Measurements from ENCODE around the gene YJEFN3. TPM values are rescaled to one million over a fixed set of nuclear protein-coding genes. Genes with fewer than 3 reads are reported as not detected.

The YJEFN3 gene
- total RNA-seq, 2 donors from 2014 or later, result 7.3 to 12.6 TPM

DNA sequence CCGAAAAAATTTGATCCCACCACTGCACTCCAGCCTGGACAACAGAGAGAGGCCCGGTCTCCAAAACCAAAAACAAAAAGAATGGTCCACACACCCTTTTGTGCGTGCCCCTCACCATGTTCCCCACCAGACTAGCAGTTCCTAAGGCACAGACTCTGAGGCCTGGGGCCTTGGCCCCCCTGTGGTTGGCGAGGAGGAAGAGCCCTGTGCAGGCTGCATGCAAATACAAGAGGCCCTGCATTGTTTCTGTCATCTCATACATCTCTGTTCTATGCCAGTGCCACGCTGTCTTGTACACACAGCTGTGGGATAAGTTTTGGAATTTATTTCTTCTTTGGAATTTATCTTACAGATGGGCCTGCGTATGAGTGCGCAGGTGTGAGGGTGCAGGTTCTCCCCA lies 4.7 kb upstream of the YJEFN3 start:
- no peak for DNase-seq
- Mint-ChIP-seq H3K4me1 (peaks cover 4% of the 10 kb centered on the region), H3K36me3 (ENCODE audit: low read depth) (peaks cover 53% of the 10 kb centered on the region), H3K4me3 (no peak overlapping the region), H3K9me3 (peaks cover 2% of the 10 kb centered on the region), H3K27ac (no peak overlapping the region), H3K27me3 (ENCODE audit: insufficient read depth) (no peaks in the 10 kb centered on the region)
- no peak overlapping the region for H3K4me3 ChIP-seq (ENCODE audit: low read length)
- no peak overlapping the region for H3K9ac ChIP-seq (ENCODE audit: extremely low read depth, low read length, poor library complexity, severe bottlenecking)
- H3K36me3 ChIP-seq (ENCODE audit: control insufficient read depth, insufficient read depth, low read length), result peaks cover 39% of the 10 kb centered on the region
- TF ChIP-seq CTCF (conservative IDR thresholded peaks at IDR 0.05), result no peak
- no peak overlapping the region for H3K27ac ChIP-seq (ENCODE audit: low read depth, low read length)
- WGBS, 2 experiments (ENCODE audit: insufficient coverage in 1 of 2, insufficient read length in 1 of 2), result 91 to 94% methylated on average over 6 to 7 of the region's 7 CpGs
- H3K4me1 ChIP-seq (ENCODE audit: control insufficient read depth, insufficient read depth, low read length), result no peaks in the 10 kb centered on the region
- no peaks in the 10 kb centered on the region for H3K27me3 ChIP-seq (ENCODE audit: control insufficient read depth, insufficient read depth, low read length, poor library complexity, severe bottlenecking)
- H3K9me3 ChIP-seq (ENCODE audit: control insufficient read depth, low read length), result no peaks in the 10 kb centered on the region

DNA sequence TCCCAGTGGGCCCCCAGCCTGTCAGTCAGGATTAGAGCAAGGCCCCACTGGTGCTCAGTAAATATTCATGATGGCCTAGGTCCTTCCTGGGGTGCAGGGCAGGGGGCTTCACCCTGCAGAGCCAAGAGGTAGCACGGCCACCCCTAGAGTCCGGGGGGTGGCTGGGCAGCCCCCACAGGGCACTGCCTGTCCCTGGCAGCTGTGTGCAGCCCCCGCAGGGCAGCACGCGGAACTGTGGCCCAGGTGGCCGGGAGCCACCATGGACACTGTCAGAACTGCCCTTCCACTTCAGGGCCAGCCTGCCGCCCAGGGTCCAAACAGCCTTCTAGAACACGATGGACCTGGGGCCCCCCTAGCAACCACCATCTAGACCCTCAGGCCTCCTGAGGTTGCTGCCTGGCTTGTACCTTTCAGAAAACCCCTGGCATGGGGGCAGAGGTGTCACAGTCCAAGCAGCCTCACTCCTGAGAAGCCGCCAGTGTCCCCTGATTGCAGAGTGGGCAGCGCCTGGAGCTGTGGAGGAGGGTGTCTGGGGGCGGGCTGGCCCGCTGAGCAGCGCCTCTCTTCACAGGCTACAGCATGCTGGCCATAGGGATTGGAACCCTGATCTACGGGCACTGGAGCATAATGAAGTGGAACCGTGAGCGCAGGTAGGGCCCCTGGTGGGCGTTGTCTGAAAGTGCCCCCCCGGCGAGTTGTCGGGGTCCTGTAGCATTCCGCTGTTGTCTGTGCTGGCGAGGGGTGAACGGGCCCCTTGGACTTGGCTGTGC lies 2.9 kb upstream of the YJEFN3 start:
- H3K9me3 Mint-ChIP-seq, result peaks cover 2% of the 10 kb centered on the region
- Histone ChIP-seq H3K9me3 (ENCODE audit: control insufficient read depth, low read length) (no peaks in the 10 kb centered on the region), H3K4me1 (ENCODE audit: control insufficient read depth, insufficient read depth, low read length) (no peaks in the 10 kb centered on the region), H3K4me3 (ENCODE audit: low read length) (no peak overlapping the region), H3K9ac (ENCODE audit: extremely low read depth, low read length, poor library complexity, severe bottlenecking) (no peak overlapping the region), H3K27me3 (ENCODE audit: control insufficient read depth, insufficient read depth, low read length, poor library complexity, severe bottlenecking) (no peaks in the 10 kb centered on the region), H3K36me3 (ENCODE audit: control insufficient read depth, insufficient read depth, low read length) (peaks cover 32% of the 10 kb centered on the region), H3K27ac (ENCODE audit: low read depth, low read length) (peak overlapping the region; percentile 32)
- 93 to 94% methylated on average over 15 to 23 of the region's 23 CpGs for WGBS, 2 experiments (ENCODE audit: insufficient coverage in 1 of 2, insufficient read length in 1 of 2)
- H3K27ac Mint-ChIP-seq, result peak overlapping the region; percentile 13
- H3K36me3 Mint-ChIP-seq (ENCODE audit: low read depth), result peaks cover 44% of the 10 kb centered on the region
- H3K4me3 Mint-ChIP-seq, result no peak overlapping the region
- no peaks in the 10 kb centered on the region for H3K27me3 Mint-ChIP-seq (ENCODE audit: insufficient read depth)
- TF ChIP-seq CTCF (conservative IDR thresholded peaks at IDR 0.05), result no peak
- no peak for DNase-seq
- H3K4me1 Mint-ChIP-seq, result peaks cover 4% of the 10 kb centered on the region

DNA sequence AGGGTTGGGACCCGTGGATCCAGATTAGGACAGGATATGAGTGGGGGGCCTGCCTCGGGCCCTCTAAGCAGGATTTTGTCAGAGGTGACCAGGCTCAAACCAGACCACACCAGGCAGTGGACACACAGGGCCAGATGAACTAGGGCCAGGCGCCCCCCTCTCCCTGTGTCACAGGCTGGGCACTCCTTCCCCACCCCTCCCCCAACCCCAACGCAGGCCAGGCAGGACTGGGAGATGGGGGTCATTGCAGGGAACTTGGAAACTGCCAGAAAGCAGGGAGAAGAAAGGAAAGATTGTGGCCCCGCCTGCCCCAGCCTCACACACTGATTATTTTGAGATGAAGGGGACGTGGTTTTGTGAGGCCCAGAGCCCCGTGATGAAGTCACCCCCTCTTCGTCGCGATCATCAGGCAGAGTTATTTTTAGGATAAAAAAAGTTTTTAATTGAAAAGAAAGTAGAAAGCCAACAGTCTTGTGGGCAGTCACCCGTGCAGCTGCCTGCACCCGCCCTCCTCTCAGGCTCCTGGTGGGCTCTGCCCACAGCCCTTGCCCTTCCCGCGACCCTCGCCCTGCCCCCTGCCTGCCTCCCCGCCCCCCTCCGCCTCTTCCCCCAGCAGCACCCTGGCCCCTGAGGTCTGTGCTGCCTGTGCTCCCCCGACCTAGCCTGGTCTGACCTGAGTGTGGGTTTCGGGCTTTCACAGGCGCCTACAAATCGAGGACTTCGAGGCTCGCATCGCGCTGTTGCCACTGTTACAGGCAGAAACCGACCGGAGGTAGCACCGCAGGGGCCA lies 1.9 kb upstream of the YJEFN3 start:
- H3K27me3 ChIP-seq (ENCODE audit: control insufficient read depth, insufficient read depth, low read length, poor library complexity, severe bottlenecking), result no peaks in the 10 kb centered on the region
- H3K36me3 ChIP-seq (ENCODE audit: control insufficient read depth, insufficient read depth, low read length), result peaks cover 33% of the 10 kb centered on the region
- DNase-seq, result no peak
- no peaks in the 10 kb centered on the region for H3K9me3 Mint-ChIP-seq
- TF ChIP-seq CTCF (conservative IDR thresholded peaks at IDR 0.05), result no peak
- H3K4me1 Mint-ChIP-seq, result peaks cover 4% of the 10 kb centered on the region
- peaks cover 39% of the 10 kb centered on the region for H3K36me3 Mint-ChIP-seq (ENCODE audit: low read depth)
- H3K4me3 Mint-ChIP-seq, result no peak overlapping the region
- no peak overlapping the region for H3K9ac ChIP-seq (ENCODE audit: extremely low read depth, low read length, poor library complexity, severe bottlenecking)
- no peaks in the 10 kb centered on the region for H3K9me3 ChIP-seq (ENCODE audit: control insufficient read depth, low read length)
- H3K27ac ChIP-seq (ENCODE audit: low read depth, low read length), result no peak overlapping the region
- H3K27ac Mint-ChIP-seq, result peak overlapping the region; percentile 13
- no peak overlapping the region for H3K4me3 ChIP-seq (ENCODE audit: low read length)
- 95% methylated on average over 9 to 27 of the region's 28 CpGs for WGBS, 2 experiments (ENCODE audit: insufficient coverage in 1 of 2, insufficient read length in 1 of 2)
- H3K4me1 ChIP-seq (ENCODE audit: control insufficient read depth, insufficient read depth, low read length), result no peaks in the 10 kb centered on the region
- no peaks in the 10 kb centered on the region for H3K27me3 Mint-ChIP-seq (ENCODE audit: insufficient read depth)

Measured in endodermal cell (in vitro differentiated cells).